Thoracic aorta (tissue), 2 donors: ENCODE measurements around the gene RAPGEF2. TPM values are rescaled to one million over a fixed set of nuclear protein-coding genes. Genes with fewer than 3 reads are reported as not detected.
"Not testable (repeated sequence)": the region's sequence is repeated elsewhere in the genome, so short reads cannot be mapped to it uniquely, and the experiment has no call there.

Experiments used
- ATAC-seq: fragments of 150-250 bp; one replicate; pipeline ENCODE4 v1.8.0; 2017; ENCODE audit warnings: low read depth; ENCODE audit not compliant: insufficient number of reproducible peaks, low FRiP score
- DNase-seq: peaks from one replicate; pipeline ENCODE4 v3.0.0-alpha.2; 2020; ENCODE audit warnings: low spot score
- H3K27ac ChIP-seq, 2 donors: fragments of 200-600 bp; sonication (generic); 1 replicate in 1 of 2; 2 replicates in 1 of 2; pipeline ENCODE4 v1.5.1; 2016; ENCODE audit warnings: mild to moderate bottlenecking in 2 of 2, moderate library complexity in 2 of 2
- H3K27me3 ChIP-seq: fragments of 200-600 bp; sonication (generic); replicated peaks from 2 replicates; pipeline ENCODE4 v1.6.0; 2016; ENCODE audit warnings: mild to moderate bottlenecking; ENCODE audit not compliant: insufficient read depth
- H3K36me3 ChIP-seq: fragments of 200-600 bp; sonication (generic); one replicate; pipeline ENCODE4 v1.5.1; 2016
- H3K4me1 ChIP-seq, 2 donors: fragments of 200-600 bp; sonication (generic); 1 replicate in 1 of 2; 2 replicates in 1 of 2; pipeline versions ENCODE4 v1.5.1 to v1.6.0; 2016; ENCODE audit warnings: low read depth in 2 of 2, mild to moderate bottlenecking in 1 of 2; ENCODE audit not compliant: control insufficient read depth in 1 of 2
- H3K4me3 ChIP-seq: fragments of 200-600 bp; sonication (generic); 2 replicates; pipeline ENCODE4 v1.5.1; 2016; ENCODE audit warnings: mild to moderate bottlenecking
- H3K9me3 ChIP-seq: fragments of 200-600 bp; sonication (generic); 2 replicates; pipeline ENCODE4 v1.5.1; 2016
- CTCF ChIP-seq: fragments of 200-600 bp; sonication (generic); IDR thresholded peaks from one replicate; pipeline ENCODE4 v1.5.1; 2019; ENCODE audit warnings: antibody characterized with exemption
- total RNA-seq, 2 donors: library from RNA; depleted of rRNA; stranded (reverse); fragments of >200 nt; gene quantifications; one replicate each; pipeline versions ENCODE4 v1.1.0 to v1.2.3, GENCODE V29; 2016

Gene RAPGEF2
- total RNA-seq, 2 donors from 2014 or later = 63.0 to 63.6 TPM

DNA sequence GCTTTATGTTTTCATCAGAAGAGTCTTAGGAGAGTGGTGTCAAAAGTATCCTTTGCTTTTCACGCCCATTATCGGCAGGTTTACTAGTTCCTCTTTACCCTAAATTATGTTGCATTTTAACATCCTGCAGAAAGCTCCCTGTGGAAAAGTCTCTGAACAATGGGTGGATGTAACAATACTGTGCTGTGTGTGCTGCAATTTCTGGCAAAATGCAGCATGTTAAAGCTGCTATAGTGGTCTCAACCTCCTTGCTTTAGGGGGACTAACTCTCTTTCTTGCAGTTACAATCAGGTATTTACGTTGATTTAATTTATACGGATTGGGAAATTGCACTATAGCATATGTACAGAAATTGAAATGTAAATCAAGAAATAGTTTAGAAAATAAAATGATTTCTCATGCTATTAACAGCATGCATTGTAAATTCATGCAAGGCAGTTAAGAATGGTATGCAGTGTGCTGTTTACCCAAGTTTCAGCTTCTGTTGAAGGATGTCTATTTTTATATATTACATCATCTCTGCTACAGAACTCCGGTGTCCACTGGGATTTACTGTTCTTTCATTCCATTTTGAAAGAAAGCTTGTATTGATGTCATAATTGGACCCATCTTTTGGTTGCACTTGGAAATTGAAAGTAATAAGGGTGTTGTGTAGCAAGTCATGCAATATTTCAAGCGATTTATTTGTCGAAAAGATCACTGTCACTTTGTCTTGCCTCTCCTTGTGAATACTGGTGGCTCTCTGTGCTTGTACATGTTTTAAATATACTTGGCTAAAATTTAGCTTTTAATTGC is 145.7 kb downstream of the RAPGEF2 start:
- ATAC-seq = peak; percentile 90
- H3K27ac ChIP-seq = no peak overlapping the region
- H3K9me3 ChIP-seq = no peaks in the 10 kb centered on the region
- no peak for TF ChIP-seq CTCF
- DNase-seq = no peak
- H3K27me3 ChIP-seq = no peaks in the 10 kb centered on the region
- H3K36me3 ChIP-seq = no peaks in the 10 kb centered on the region
- peak overlapping the region; percentile 47 for H3K4me3 ChIP-seq
- peaks cover 4 to 12% of the 10 kb centered on the region in 2 donors for H3K4me1 ChIP-seq

GRCh38 chr4:159250751-159251325 is 148.0 kb downstream of the RAPGEF2 start:
- Histone ChIP-seq H3K4me1 (peaks cover 4 to 12% of the 10 kb centered on the region in 2 donors), H3K27ac (no peak overlapping the region), H3K27me3 (no peaks in the 10 kb centered on the region), H3K9me3 (no peaks in the 10 kb centered on the region), H3K4me3 (no peak overlapping the region), H3K36me3 (no peaks in the 10 kb centered on the region)
- no peak for ATAC-seq
- no peak for DNase-seq
- no peak for TF ChIP-seq CTCF

DNA sequence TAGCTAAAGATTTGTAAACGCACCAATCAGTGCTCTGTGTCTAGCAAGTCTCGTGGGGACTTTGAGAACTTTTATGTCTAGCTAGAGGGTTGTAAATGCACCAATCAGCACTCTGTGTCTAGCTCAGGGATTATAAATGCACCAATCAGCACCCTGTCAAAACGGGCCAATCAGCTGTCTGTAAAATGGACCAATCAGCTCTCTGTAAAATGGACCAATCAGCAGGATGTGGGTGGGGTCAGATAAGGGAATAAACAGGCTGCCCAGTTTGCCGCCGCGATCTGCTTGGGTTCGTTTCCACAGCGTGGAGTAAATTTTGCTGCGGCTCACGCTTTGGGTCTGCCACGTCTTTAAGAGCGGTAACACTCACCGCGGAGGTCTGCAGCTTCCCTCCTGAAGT is 148.7 kb downstream of the RAPGEF2 start:
- not testable (repeated sequence) for H3K27me3 ChIP-seq, H3K27ac ChIP-seq, H3K9me3 ChIP-seq, H3K36me3 ChIP-seq, ATAC-seq, DNase-seq, H3K4me3 ChIP-seq
- peaks cover 4 to 12% of the 10 kb centered on the region in 2 donors for H3K4me1 ChIP-seq

- ATAC-seq (no peak), DNase-seq (no peak)
- H3K36me3 ChIP-seq = no peaks in the 10 kb centered on the region
- peaks cover 4 to 12% of the 10 kb centered on the region in 2 donors for H3K4me1 ChIP-seq
- H3K9me3 ChIP-seq = no peaks in the 10 kb centered on the region
- no peak overlapping the region for H3K27ac ChIP-seq
- H3K27me3 ChIP-seq = no peaks in the 10 kb centered on the region
- TF ChIP-seq CTCF = no peak
- no peak overlapping the region for H3K4me3 ChIP-seq
These were observed 149.6 kb downstream of the RAPGEF2 start for GRCh38 chr4:159252491-159252890.

- TF ChIP-seq CTCF = no peak
- no peaks in the 10 kb centered on the region for H3K36me3 ChIP-seq
- H3K4me3 ChIP-seq = no peak overlapping the region
- no peaks in the 10 kb centered on the region for H3K4me1 ChIP-seq
- no peaks in the 10 kb centered on the region for H3K27me3 ChIP-seq
- no peaks in the 10 kb centered on the region for H3K9me3 ChIP-seq
- DNase-seq (no peak), ATAC-seq (no peak)
- no peak overlapping the region for H3K27ac ChIP-seq
These were observed 153.2 kb downstream of the RAPGEF2 start for GRCh38 chr4:159256037-159256436.
